Inflammatory macrophage (primary cell): ENCODE measurements around the gene GTF2I.
A peak's percentile ranks its signal among the peaks of the same experiment; 100 is the strongest.
"Not testable (repeated sequence)": the region's sequence is repeated elsewhere in the genome, so short reads cannot be mapped to it uniquely, and the experiment has no call there.

Source experiments
- DNase-seq, 2 donors: peaks; one replicate each; pipeline ENCODE4 v3.0.0-alpha.2; 2020 to 2022
- total RNA-seq, 18 experiments: gene quantifications; one replicate each; lab custom pipeline; 2026; ENCODE audit warnings: mixed read lengths in 6 of 18, inconsistent platforms in 2 of 18; lab: John Stamatoyannopoulos, UW

GTF2I gene
- 63.2 to 145 (median 116) reads per million in 18 experiments for total RNA-seq

DNA sequence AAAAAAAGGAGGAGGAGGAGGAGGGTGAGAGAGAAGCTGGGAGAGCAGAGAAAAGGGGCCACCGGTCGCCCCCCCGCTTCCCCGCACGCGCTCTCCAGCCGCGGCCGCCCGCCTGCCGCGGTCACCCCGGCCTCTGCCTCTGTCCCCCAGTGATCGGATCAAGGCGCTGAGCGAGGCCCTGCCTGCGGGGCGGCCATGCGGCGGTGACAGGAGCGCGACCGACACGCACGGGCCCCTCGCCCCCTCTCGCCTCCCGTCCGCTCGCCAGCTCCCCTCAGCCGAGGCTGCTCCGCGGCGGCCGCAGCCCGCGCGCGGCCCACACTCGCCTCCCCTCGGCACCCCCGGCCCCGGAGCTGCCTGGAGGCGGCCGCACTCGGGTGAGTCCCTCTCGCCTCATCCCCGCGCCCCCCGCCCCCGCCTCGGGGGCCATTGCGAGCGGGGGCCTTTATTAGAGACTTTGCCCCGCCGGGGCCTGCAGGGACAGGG, at the start of gene GTF2I:
GTF2I (plus strand) TSS at position 27 of the 486 bp plus-strand sequence. CDS start 31,411 bp downstream, outside the sequence.
- no peak for DNase-seq

DNA sequence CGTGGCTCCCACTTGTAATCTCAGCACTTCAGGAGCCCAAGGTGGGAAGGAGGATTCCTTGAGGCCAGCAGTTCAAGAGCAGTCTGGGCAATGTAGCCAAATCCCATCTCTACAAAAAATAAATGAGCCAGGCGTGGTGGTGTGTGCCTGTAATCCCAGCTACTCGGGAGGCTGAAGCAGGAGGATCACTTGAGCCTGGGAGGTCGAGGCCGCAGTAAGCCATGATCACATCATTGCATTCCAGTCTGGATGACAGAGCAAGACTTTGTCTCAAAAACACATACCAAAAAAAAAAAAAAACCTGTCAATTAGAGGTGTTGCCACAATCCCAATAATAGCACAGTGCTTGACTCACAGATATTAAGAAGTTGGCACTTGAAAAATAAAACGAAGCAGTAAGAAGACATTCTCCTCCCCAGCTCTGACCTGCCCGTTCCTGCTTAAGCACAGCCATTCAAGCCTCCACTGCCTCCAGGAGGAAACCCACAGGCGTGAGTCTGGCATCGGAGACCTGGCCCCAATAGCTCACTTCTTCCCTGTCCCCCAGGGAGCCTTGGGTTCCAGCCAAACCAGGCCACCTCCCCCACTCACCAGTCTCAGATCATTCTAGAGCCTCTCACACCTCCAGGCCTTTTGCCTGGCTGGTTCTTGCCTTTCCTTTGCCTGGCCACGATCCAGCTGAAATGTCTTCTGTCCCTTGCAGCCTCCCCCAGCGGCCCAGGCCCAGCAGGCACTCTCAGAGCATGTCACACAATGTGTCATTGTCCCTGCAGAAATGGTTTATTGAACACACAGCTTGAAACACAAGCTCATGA, 45.3 kb upstream of the GTF2I start:
- DNase-seq = no peak

DNA sequence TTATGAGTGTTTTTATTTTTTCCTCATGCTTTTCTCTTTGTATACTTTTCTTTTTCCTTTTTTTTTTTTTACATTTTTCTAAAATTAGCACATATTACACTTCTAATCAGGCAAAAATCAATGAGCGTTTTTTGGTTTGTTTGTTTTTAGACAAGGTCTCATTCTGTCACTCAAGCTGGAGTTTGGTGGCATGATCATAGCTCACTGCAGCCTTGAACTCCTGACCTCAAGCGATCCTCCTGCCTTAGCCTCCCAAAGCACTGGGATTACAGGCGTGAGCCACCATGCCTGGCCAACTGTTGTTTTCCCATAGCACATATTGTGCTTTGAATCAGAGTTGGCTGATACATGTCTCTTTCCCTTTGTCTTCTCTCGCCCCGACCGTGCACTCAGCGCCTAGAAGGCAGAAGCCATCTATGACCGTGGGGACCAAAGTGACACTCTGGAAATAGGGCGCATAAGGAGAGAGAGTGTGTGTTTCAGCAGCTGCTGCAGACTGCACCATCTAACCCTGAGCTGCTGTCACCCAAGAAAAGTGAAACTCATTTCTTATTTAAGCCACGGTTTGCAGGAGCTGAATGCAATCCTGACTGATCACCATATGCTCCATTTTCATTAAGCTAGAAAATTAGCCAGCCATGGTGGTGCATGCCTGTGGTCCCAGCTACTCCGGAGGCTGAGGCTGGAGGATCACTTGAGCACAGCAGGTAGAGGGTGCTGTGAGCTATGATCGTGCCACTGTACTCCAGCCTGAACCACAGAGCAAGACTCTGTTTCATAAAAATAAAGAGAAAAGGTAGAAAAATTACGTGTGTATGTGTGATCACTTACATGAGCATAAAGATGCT, 41.4 kb upstream of the GTF2I start:
- DNase-seq = no peak

DNA sequence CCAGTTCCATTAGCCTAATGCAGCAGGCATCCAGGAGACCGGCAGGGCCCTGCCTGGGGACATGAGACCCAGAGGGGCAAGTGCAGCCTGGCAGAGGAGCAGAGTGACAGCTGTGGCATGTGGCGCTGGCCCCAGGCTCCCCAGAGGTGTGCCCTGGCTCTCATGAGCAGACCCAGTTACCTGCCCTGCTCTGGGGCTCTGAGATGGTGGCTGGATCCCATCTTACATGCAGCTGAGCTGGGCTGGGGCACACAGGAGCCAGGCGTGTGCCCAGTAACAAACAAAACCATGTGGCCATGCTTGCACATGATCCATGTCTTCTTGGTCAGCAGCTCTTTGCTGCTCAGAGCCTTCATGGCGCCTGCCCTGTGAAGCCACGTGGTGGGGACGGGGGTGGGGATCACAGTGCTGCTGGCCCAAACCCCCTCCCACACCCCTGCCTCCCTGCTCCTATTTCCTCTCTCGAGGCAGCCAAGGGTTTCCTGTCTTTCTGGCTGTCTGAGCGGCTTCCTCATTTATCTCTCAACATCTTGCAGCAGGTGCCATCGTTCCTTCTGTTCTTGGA, 40.3 kb upstream of the GTF2I start:
- peak; percentile 85 to 93 for DNase-seq

DNA sequence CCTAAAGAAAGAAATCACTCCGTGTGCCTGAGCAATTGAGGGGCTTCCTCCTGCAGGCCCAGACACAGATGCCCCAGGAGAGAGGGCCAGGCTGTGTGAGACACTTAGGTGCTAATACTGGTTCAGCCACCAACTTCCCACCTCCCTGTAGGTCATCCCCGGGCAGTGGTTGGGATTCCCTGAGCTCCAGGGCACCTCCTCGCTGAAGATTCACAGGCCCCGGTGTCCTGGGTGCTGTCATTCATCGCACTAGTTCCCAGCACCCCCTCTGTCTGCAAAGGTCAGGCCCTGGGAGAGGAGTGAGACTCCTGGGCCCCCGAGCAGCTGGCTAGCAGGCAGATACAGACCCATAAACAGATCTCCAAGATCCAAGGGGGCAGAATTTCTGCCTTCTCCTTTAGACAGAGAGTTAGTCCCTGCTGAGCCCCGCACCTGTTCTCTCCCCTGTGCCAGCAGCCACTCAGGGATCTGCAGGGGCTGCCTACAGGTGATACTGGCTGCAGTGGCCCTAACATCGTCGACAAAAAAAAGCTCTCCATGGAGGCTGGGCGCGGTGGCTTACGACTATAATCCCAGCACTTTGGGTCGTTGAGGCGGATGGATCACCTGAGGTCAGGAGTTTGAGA, 38.2 kb upstream of the GTF2I start:
- DNase-seq = no peak

DNA sequence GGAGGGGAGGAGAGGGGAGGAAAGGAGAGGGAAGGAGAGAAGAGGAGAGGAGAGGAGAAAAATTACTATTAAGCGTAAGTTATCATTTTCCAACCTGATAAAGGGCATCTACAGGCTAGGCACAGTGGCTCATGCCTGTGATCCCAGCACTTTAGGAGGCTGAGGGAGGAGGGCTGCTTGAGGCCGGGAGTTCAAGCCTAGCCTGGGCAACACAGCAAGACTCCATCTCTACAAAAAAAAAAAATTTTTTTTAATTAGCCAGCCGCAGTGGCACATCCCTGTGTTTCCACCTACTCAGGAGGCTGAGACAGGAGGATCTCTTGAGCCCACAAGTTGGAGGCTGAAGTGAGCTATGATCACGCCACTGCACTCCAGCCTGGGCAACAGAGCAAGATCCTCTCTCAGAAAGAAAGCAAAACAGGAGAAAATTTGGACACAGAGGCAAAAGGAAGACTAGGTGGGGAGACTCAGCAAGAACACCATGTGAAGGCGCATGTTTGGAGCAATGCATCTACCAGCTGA, 35.2 kb upstream of the GTF2I start:
- DNase-seq = no peak

DNA sequence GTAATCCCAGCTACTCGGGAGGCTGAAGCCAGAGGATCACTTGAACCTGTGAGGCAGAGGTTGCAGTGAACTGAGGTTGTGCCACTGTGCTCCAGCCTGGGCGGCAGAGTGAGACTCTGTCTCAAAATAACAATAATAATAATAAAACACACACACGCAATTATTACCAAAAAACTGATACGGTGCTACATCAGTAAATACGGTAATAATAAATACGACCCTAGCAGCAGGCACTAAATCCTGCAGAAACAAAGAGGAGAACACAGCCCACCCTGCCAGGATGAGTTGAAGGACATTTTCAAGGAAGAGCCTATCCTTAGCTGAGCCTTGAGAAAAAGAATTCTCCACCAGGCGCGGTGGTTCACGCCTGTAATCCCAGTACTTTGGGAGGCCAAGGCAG, 34.4 kb upstream of the GTF2I start:
- no peak for DNase-seq

DNA sequence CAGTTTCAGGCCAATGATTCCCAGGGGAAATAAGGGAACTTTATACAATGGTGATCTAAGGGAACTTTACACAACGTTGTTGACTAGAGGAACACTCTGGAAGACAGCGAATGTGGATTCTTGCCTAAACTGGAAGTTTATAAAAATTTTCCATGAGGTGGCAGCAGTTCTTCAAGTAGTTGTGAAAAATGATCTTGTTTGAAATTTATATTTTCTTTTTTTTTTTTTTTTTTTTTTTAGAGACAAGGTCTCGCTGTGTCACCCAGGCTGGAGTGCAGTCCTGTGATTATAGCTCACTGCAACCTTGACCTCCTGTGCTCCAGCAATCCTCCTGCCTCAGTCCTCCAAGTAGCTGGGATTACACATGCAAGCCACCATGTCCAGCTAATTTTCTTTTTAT, 32.1 kb upstream of the GTF2I start:
- peak; percentile 79 to 82 for DNase-seq

DNA sequence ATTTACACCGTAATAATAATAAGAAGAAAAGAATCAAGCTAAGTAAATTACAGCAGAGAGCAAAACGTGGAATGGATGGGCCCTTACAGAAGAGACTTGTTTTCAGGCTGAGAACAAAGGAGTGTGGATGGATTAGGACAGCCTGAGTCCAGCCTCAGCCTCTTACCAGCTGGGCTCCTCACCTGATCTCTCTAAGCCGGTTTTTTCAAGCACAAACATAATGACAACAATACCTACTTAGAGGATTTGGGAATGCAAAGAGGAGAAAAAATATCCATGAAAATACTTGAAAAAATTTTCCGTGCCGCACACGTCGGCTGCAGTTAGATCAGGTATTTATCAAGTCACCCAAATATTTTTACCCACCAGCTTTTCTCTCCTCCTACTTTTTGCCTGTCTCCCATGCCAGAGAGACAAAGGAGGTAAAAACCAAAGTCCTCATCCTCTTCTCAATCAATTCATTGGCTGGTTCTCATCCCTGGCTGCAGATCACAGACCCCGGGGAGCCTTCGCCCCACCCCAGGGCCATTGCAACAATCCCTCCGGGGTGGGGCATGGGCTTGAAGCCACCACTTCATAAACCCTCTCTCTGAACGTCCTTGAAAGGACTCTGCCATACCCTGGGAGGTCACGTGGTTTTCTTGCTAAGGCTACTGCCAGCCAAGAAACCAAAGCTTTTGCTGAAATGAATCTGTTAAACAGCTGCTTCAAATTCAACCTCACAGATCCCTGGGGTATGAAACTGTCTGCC, 29.7 kb upstream of the GTF2I start:
- no peak for DNase-seq

DNA sequence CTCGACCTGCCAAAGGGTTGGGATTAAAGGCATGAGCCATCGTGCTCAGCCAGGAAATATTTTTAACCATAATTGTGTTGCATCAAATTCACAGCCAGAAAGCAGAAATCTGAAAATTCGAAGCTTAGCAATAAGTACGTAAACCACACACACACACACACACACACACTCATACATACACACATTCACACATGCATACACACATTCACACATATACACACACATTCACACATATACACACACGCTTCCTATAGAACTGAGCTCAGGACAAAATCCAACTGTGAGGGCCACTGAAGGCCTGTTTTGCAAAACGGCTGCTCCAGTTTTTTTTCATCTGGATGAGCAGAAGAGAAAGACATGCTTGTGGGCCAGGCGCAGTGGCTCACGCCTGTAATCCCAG, 25.0 kb upstream of the GTF2I start:
- no peak for DNase-seq

DNA sequence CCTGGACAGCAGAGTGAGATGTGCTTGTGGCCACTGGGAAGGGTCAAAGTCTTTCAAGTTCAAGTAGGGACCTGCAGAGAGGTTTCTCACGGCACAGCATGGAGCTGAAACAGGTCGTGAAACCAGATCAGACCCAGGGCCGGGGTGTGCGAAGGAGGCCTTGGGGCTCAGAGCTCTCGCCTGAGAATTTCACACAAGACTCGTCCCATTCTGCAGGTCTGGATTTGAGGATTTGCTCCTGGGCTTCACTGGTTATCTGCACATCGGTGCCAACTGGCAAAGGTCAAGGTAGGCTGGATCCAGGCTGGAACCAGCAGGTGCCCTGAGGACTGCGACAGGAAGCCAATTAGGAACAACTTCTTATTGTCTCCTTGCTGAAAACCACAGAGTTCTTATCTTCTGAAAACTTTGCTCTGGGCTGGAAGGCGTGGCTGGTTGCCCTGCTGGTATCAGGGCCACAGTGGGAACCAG, 24.0 kb upstream of the GTF2I start:
- no peak for DNase-seq

DNA sequence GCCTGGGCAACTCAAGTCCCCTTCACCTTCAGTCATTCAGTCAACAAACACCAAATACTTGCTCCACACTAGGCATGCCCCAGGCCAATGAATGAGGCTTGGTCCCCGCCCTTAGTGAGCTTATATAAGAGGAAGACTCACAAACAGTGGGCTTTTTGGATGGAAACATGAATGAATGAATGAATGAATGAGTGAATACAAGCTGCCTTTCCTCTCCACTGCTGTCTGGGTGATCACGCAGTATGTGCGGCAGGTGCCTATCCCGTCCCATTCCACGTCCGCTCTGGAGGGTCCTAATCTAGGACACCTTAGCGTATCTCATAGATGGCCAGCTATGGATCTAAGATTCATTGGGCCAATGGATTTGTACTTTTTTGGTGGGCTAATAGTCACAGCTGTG, 19.8 kb upstream of the GTF2I start:
- no peak for DNase-seq

DNA sequence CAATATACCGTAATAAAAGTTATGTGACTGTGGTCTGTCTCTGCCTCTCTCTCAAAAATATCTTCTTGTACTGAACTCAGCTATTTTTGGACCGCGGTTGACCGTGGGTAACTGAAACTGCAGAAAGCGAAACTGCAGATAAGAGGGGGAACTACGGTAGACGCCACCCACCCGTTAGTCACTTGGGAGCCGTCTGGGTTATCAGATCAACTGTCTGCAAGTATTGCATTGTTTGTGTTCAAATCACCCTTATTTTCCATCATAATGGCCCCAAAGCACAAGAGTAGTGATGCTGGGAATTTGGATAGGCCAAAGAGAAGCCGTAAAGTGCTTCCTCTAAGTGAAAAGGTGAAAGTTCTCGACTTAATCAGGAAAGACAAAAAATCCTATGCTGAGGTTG, 7.5 kb upstream of the GTF2I start:
- DNase-seq = peak; percentile 67 to 82

DNA sequence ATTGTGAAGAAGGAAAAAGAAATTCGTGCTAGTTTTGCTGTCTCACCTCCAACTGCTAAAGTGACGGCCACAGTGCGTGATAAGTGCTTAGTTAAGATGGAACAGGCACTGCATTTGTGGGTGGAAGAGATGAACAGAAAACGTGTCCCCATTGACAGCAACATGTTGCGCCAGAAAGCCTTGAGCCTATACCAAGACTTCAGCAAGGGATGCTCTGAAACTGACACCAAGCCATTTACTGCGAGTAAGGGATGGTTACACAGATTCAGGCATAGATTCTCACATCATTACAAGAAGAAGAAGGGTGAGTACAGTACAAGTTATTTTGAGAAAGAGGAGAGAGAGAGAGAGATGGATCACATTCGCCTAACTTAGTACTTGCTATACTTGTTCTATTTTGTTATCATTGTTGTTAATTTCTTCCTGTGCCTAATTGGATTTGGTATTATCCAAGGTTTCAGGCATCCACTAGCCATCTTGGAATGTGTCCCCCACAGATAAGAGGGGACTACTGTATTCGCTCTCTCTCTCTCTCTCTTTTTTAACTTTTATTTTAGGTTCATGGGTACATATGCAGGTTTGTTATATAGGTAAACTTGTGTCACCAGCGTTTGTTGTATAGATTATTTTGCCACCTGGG, 6.9 kb upstream of the GTF2I start:
- DNase-seq = peak in 1 of 2 donors; percentile 52

DNA sequence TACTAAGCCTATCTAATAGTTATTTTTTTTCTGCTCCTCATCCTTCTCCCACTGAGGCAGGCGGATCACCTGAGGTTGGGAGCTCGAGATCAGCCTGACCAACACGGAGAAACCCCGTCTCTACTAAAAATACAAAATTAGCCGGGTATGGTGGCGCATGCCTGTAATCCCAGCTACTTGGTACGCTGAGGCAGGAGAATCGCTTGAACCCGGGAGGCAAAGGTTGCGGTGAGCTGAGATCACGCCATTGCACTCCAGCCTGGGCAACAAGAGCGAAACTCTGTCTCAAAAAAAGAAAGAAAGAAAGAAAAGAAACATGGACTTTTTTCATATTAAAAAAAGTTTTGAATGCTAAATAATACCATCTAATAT, 6.4 kb upstream of the GTF2I start:
- not testable (repeated sequence) for DNase-seq

DNA sequence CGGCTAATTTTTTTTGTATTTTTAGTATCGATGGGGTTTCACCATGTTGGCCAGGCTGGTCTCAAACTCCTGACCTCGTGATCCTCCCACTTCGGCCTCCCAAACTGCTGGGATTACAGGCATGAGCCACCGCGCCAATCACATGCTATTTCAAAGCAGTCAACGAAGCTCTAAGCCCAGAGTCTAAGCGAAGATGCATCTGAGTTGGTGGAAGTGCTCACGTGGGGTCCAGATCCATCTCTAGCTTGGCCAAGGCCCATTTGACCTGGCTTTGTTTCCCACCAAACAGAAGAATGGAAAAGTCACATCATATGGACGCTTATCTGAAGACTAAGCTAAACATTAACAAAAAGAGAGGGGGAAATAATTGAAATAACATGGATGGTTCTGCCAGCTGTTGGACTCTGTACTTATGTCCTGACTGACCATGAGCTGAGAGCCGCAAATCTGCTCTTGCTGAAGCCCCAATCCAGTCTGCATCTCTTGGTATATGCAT, 3.8 kb upstream of the GTF2I start:
- DNase-seq = no peak

DNA sequence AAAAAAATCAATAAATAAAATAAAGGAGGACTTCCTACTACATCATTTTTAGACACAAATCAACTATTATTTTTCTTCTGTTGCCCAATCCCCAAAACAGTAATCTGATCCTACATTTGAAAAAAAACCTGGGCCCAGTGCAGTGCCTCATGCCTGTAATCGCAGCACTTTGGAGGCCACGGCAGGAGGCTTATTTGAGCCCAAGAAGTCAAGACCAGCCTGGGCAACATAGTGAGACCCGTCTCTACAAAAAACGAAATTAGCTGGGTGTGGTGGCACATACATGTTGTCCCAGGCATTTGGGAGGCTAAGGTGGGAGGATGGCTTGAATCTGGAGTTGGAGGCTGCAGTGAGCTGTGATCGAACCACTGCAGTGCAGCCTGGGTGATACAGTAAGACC, 2.7 kb upstream of the GTF2I start:
- DNase-seq = no peak

DNA sequence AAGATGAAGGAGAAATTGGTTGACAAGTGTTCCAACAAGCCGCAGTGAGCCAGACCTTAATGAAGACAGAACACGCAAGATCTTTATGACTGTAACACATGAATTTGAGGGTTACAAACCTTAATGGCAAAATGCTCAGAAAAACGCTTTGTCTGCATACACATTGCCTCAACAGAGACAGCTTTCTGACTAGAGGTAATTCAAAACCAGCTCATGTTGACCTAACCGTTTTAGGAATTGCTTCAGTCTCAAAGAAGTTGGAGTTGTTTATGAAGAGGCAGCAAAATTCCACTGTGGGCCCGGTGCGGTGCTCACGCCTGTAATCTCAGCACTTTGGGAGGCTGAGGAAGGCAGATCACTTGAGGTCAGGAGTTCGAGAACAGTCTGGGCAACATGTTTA, 2.2 kb upstream of the GTF2I start:
- DNase-seq = no peak

DNA sequence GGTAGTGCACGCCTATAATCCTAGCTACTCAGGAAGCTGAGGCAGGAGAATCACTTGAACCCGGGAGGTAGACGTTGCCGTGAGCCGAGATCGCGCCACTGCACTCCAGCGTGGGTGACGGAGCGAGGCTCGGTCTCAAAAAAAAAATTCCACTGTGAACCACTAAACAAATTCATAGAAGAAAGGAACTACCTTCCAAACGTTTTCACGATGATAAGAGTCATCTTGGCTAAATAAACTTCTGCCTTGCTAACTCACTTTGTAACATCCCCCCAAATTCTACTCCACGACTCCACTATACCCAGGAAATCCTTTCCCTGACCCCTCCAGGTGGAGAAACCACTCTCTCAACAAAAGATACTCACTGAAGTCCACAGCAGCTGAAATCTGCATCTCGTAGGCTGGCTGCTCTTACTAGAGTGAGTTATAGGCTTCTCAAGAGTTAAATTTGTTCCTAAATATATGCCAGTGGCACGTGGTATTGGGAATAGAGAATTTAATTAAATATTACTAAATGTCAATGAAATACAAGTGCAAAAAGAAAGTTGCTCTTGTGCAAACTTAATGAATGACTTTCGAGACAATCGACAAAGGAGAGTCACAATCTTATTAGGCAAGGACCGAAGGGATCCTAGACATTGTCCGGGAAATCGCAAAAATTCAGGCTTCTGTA, 1.6 kb upstream of the GTF2I start:
- DNase-seq = no peak

DNA sequence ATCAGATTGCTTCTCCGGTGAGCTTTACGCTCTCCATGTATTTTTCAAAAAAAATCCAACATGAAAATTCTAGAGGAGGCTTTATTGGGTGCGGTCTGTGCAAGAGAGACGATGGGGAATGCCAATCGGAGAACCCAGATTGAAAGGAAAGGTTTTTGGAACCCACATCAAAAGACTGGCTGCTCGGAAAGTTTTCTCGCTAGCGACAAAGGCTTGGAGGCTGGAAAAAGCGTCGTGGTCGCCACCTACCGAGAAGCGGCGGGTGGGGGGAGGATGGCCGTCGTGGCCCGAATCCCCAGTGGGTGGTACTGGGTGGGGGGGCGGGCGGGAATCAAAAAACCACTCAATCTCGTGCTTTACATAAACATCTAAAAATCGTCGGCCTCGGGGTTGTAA, 1.1 kb upstream of the GTF2I start:
- peak; percentile 13 to 63 for DNase-seq
